Jurkat, Clone E6-1 (cell line): ENCODE data around the gene NCAPG2.

Experiments used
- DNase-seq: peaks from one replicate; pipeline ENCODE4 v3.0.0-alpha.2; 2011; ENCODE audit warnings: low read depth, low spot score
- H3K4me3 ChIP-seq: 2 replicates; pipeline ENCODE4 v1.5.1; 2011; ENCODE audit warnings: mild to moderate bottlenecking, low read length, control low read depth, moderate library complexity

The NCAPG2 gene

GRCh38 chr7:158588878-158589442 lies 115.6 kb downstream of the NCAPG2 start:
- no peak for DNase-seq
- no peak overlapping the region for H3K4me3 ChIP-seq

- DNase-seq, result no peak
- no peak overlapping the region for H3K4me3 ChIP-seq
Measured at GRCh38 chr7:158588085-158588877, 116.3 kb downstream of the NCAPG2 start.

DNA sequence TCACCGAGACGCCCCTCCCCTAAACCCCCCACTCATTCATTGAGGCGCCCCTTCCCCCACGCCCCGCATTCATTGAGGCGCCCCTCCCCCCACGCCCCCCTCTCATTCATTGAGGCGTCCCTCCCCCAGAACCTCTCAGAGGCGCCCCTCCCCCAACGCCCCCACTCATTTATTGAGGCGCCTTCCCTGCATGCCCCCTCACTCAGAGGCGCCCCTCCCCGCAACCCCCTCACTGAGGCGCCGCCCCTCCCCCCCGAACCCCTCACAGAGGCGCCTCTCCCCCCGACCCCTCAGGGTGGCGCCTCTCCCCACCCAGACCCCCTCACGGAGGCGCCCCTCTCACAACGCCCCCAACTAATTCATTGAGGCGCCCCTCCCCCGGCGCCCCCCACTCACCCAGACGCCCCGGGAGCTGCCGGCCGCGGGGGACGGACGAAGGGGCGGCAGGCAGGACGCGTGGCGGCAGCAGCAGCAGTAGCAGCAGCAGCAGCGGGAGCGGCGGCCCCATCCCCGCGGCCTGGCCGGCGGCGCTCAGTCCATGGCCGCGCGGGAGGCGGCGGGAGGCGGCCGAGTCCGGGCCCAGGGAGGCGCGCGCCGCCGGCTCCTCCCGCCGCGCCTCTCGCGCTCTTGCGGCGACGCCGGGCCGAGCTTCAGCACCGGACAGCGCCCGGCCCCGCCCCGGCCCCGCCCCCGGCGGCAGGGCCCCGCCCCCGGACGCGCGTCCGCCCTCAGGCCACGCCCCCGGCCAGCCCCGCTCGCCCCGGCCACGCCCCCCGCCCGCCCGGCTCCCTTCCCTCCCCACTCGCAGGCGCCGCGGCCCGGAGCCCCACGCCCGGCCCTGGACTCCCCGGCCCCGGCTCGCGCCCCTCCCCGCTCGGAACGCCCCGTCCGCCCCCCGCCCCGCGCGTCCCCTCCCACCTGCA lies 117.2 kb downstream of the NCAPG2 start, which contains the start of gene PTPRN2:
Gene PTPRN2 (minus strand): TSS at position 662 of the 923 bp plus-strand sequence.
- DNase-seq, result no peak
- no peak within 1 kb of the TSS for H3K4me3 ChIP-seq

DNA sequence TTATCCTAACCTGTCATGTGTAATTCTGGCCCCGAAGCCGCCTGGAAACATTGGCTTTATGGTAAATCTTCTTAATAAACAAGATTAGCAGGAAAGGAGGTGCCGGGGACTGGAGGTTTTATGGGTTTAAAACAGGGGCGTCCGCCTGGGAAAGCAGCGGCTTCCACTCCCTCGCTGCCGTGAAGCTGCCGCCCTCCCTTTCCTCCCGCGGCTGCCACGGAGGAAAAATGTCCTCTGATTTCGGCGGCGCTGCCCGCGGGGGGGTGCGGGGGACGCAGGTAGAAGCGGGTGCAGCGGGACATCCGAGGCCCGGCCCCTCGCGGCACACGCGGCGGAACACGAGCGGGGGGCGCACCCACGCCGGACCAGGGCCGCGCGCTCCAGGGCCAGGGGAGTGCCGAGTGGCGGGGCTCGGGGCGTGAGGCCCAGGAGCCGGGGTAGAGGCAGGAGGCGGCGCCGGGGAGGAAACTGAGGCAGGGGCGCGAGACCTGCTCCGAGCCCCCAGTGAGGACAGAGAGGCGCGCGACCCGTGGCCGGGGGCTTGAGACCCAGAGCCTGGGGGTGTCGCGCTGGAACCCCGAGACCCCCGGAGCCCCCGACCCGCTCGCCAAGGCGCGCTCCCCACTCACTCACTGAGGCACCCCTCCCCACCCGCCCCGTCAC lies 118.0 kb downstream of the NCAPG2 start:
- no peak overlapping the region for H3K4me3 ChIP-seq
- no peak for DNase-seq

GRCh38 chr7:158585721-158586498 lies 118.7 kb downstream of the NCAPG2 start:
- no peak overlapping the region for H3K4me3 ChIP-seq
- no peak for DNase-seq

DNA sequence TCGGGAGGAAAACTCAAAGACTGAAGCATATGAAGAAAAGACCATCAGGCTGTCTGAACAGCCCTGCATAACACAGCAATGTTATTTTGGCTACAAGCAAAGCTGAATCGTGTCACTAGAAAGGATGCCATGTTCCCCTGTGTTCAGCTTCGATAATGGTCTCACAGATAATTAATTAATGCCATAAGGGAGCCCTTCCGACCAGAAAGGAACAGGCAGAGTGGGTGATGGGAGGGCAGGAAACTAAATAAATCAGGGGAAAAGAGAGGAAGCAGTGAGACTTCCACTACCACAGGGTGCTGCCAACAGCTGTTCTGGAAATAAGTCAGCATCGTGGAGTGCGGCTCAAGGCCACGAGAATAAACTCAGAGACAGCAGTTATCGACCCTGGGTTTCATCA lies 120.2 kb downstream of the NCAPG2 start:
- no peak for DNase-seq
- H3K4me3 ChIP-seq, result no peak overlapping the region

DNA sequence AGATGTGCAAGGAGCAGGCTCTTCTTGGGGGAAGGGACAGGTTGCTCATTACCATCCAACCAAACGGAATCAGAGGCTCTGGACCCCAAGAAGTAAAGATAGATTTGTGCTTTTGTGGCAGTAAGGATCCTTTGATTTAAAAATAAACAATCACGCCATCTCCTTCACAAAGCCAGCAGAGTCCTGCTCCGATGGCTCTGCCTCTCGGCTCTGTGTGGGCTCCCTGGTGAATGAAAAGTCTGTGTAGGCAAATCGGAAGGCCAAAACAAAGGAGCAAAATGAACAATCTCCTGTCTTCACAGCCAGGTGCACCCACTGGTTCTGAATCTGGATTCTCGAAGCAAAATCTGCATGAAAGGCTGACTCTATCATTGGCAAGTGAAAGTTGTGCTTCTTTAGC lies 120.8 kb downstream of the NCAPG2 start:
- no peak overlapping the region for H3K4me3 ChIP-seq
- DNase-seq, result no peak

DNA sequence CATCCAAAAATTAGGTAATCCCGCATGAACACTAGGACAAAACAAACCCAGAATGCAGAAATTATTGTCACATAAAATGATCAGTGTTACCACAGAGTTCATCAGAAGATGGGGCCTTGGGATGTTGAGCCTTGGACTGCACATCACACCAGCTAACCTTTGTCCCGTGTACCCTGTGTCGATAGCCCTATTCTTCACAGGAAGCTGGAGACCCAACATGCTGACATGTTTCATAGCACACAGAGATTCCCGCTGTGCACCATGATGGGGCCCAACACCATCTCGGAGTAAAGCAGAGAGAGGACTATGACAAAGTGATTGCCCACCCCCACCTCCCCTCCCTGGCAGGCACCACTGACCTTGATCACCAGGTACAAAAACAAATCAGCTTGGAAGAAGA lies 121.5 kb downstream of the NCAPG2 start:
- no peak overlapping the region for H3K4me3 ChIP-seq
- DNase-seq, result no peak

- no peak for DNase-seq
- H3K4me3 ChIP-seq, result no peak overlapping the region
Measured at GRCh38 chr7:158582089-158582456, 122.5 kb downstream of the NCAPG2 start.

DNA sequence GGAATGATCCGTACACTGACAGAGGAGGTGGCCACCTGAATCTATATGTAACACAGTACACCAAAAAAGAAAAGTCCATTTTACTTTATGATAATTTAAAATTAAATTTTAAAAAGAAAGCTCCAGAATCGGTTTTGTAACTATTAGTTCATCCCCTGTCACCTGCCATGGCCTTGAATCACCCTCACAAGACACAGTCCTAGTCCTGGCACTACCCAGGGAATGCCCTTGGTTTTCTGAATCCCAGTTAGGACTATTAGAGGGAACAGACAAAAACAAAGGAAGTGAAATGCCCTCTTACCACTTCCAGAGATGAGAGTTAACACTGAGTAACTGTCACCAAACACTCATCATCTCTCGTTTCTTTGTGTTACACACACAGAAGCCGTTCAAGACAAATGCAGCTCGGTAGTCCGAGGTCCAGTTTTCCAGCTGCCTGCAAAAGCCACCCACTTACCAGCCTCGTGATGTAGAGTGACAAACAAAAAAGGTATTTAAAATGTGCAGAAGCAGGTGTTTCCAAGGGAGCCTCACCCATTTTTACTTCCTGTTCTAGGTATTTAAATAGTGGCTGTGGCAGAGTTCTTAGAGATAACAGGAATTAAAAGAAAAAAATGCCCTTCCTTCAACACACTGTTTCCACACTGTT lies 123.0 kb downstream of the NCAPG2 start:
- DNase-seq, result peak; percentile 35
- H3K4me3 ChIP-seq, result no peak overlapping the region
